Right atrium auricular region (tissue), 2 donors: ENCODE measurements around the gene LYVE1. TPM values are rescaled to one million over a fixed set of nuclear protein-coding genes. Genes with fewer than 3 reads are reported as not detected.

ENCODE experiments used
- DNase-seq: peaks from one replicate; pipeline ENCODE4 v3.0.0-alpha.2; 2019; ENCODE audit warnings: low spot score
- H3K27ac ChIP-seq, 2 donors: fragments of 200-600 bp; sonication (generic); 1 replicate in 1 of 2; 2 replicates in 1 of 2; pipeline ENCODE4 v1.5.1; 2016 to 2019
- H3K27me3 ChIP-seq, 2 donors: fragments of 200-600 bp; sonication (generic); one replicate each; pipeline versions ENCODE4 v1.5.1 to v1.6.0; 2017 to 2019
- H3K36me3 ChIP-seq: fragments of 200-600 bp; sonication (generic); one replicate; pipeline ENCODE4 v1.5.1; 2016
- H3K4me1 ChIP-seq, 2 donors: fragments of 200-600 bp; sonication (generic); one replicate each; pipeline versions ENCODE4 v1.5.1 to v1.6.0; 2017 to 2019
- H3K4me3 ChIP-seq, 2 donors: fragments of 200-600 bp; sonication (generic); 1 replicate in 1 of 2; 2 replicates in 1 of 2; pipeline ENCODE4 v1.5.1; 2017 to 2019; ENCODE audit warnings: mild to moderate bottlenecking in 1 of 2, moderate library complexity in 1 of 2
- H3K9me3 ChIP-seq, 2 donors: fragments of 200-600 bp; sonication (generic); one replicate each; pipeline ENCODE4 v1.5.1; 2019
- total RNA-seq, 2 donors: library from RNA; depleted of rRNA; stranded (reverse); fragments of >200 nt; gene quantifications; one replicate each; pipeline ENCODE4 v1.1.0, GENCODE V29; 2016
- TF ChIP-seq, protein P1 (sequence below), 2 donors: fragments of 200-600 bp; sonication (generic); IDR thresholded peaks; one replicate each; pipeline ENCODE4 v1.5.1; 2019; ENCODE audit warnings: antibody characterized with exemption in 2 of 2

Gene LYVE1
- total RNA-seq, 2 donors from 2014 or later = 15.9 to 45.0 TPM

DNA sequence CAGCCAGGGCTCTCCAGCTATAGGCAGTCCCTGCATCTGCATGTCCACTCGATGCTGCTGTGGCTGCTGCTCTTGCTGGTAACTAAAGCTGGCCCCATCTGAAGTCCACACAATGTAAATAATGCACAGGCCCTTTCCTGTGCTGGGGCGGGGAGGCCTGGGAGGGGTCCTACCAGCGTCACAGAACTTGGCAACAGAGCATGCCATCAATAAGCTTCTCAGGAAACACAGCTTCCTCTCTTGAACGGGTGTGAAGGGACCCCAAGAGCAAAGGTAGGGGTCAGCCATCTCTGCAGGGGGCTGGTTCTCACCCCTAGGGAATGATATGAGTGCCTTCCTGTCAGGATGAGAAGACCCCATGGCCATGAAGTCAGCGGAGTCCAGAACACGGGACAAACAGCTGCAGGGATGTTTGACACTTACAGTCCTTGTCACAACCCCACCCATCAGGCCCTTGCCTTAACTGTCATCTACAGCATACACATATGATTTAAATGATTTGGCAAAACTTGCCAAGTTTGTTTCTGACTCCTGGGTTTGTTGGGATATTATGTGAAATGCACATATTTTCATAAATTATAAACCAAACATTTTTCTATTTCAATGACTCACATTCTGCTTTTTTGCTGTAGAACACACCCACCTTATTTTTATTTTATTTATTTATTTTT is 39.1 kb upstream of the LYVE1 start:
- Histone ChIP-seq H3K27ac (no peak overlapping the region), H3K4me1 (peaks cover 0 to 26% of the 10 kb centered on the region in 2 donors)
- no peak for DNase-seq

DNA sequence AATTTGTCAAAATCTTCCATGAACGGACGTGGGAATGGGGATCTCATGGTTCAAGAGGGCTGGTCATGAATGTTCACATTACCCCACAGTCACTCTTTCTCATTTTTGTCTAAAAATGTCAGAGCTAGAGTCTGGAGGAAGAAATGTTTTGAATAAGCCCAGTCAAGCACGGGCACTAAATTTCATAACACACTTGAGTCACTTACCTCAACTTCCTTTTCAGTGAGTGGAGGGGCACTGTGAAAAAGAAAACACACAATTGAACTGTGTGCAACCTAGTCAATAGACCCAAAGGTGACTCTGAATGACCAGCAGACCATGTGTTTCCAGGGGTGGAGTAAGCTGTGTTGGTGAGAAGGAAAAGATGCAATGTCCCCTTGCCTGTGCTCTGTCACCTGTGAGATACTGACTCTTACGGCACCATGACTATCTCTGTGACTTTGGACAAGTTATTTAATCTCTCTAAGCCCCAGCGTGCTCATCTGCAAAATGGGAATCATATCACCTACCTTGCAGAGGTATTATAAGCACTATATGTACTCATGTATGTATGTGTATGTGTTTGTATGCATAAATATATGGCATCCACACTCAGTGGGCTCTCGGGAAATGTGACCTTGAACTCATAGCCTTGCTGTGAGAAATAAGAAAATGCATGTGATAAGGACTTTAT is 38.2 kb upstream of the LYVE1 start:
- Histone ChIP-seq H3K36me3 (no peaks in the 10 kb centered on the region), H3K4me1 (peaks cover 0 to 26% of the 10 kb centered on the region in 2 donors), H3K9me3 (no peaks in the 10 kb centered on the region), H3K4me3 (no peak overlapping the region), H3K27me3 (no peaks in the 10 kb centered on the region), H3K27ac (peak overlapping the region in 1 of 2 donors; percentile 37)
- DNase-seq = no peak
- TF ChIP-seq, protein P1, sequence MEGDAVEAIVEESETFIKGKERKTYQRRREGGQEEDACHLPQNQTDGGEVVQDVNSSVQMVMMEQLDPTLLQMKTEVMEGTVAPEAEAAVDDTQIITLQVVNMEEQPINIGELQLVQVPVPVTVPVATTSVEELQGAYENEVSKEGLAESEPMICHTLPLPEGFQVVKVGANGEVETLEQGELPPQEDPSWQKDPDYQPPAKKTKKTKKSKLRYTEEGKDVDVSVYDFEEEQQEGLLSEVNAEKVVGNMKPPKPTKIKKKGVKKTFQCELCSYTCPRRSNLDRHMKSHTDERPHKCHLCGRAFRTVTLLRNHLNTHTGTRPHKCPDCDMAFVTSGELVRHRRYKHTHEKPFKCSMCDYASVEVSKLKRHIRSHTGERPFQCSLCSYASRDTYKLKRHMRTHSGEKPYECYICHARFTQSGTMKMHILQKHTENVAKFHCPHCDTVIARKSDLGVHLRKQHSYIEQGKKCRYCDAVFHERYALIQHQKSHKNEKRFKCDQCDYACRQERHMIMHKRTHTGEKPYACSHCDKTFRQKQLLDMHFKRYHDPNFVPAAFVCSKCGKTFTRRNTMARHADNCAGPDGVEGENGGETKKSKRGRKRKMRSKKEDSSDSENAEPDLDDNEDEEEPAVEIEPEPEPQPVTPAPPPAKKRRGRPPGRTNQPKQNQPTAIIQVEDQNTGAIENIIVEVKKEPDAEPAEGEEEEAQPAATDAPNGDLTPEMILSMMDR (IDR thresholded peaks at IDR 0.05) = no peak

More for the DNA sequence above, 39.1 kb upstream of the LYVE1 start:
- Histone ChIP-seq H3K27me3 (no peaks in the 10 kb centered on the region), H3K4me3 (no peak overlapping the region), H3K36me3 (no peaks in the 10 kb centered on the region), H3K9me3 (no peaks in the 10 kb centered on the region)
- TF ChIP-seq, protein P1 (IDR thresholded peaks at IDR 0.05) = no peak

DNA sequence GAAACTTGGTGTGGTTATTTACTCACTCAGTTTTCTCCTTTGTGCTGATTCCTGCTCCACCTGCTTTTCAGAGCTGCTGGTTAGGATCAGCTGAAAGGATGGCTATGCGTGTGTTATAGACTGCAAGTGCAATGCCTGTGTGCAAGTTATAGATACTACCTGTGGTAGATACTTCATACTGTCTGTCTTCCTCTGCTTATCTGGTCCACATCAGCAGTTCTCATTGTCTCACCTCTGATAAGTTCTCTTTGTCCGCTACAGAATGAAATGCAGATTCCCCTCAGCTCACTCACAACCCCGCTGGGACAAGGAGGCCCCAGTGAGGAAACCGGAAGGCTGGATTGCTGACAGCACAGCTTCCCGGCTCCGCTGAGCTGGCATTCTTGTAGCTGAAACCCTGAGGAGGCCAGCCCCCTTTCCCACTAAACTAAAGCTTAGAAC is 37.5 kb upstream of the LYVE1 start:
- H3K4me3 ChIP-seq = no peak overlapping the region
- TF ChIP-seq, protein P1 (IDR thresholded peaks at IDR 0.05) = no peak

DNA sequence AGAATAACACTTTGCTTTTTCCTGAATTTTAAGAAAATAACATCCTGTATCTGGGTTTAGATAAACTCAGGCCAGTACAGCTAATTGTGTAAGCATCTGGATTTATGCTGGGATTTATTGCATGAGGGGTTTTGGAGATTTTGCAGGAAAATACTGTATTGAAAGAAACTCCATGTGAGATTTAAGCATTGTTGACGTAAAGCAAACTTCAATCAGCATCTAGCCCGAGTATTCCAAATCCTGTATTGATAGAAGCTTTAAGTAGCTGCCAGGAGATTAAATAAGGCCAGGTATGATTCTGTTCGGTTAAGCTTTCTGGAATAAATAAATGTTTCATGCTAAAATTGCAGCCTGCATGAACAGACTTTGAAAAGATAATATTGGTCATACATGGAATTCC is 36.3 kb upstream of the LYVE1 start:
- Histone ChIP-seq H3K4me1 (peaks cover 0 to 29% of the 10 kb centered on the region in 2 donors), H3K4me3 (no peak overlapping the region), H3K27ac (peak overlapping the region in 1 of 2 donors; percentile 54), H3K36me3 (no peaks in the 10 kb centered on the region), H3K27me3 (no peaks in the 10 kb centered on the region), H3K9me3 (no peaks in the 10 kb centered on the region)
- DNase-seq = no peak
- TF ChIP-seq, protein P1 (IDR thresholded peaks at IDR 0.05) = no peak

More for the DNA sequence above, 37.5 kb upstream of the LYVE1 start:
- peak overlapping the region in 1 of 2 donors; percentile 37 for H3K27ac ChIP-seq
- peaks cover 0 to 26% of the 10 kb centered on the region in 2 donors for H3K4me1 ChIP-seq
- peak; percentile 76 for DNase-seq
- H3K36me3 ChIP-seq = no peaks in the 10 kb centered on the region
- H3K27me3 ChIP-seq = no peaks in the 10 kb centered on the region
- no peaks in the 10 kb centered on the region for H3K9me3 ChIP-seq

DNA sequence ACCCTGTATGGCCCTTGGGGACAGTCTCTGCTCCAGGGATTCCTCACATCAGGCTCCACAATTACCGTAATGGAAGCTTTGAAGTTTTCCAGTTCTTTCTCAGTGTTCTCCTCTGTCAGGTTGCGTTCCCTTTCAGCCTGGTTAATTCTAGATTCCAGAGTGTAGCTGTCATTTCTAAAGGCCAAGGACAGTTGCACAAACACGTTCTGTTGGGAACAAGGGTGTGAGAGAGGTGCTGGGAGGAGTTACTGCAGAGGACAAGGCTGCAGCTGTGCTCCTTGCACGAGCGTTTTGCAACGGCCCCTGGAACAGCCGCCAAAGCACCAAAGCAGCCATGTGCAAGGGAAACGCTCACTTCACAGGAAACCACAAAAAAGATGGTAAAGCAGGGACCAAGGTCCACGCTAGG is 35.9 kb upstream of the LYVE1 start:
- no peaks in the 10 kb centered on the region for H3K36me3 ChIP-seq
- no peak overlapping the region for H3K4me3 ChIP-seq
- peaks cover 0 to 33% of the 10 kb centered on the region in 2 donors for H3K4me1 ChIP-seq
- H3K27ac ChIP-seq = peak overlapping the region; percentile 49 to 54
- H3K27me3 ChIP-seq = no peaks in the 10 kb centered on the region
- DNase-seq = no peak
- TF ChIP-seq, protein P1 (IDR thresholded peaks at IDR 0.05) = no peak
- no peaks in the 10 kb centered on the region for H3K9me3 ChIP-seq
